Epithelial cell of proximal tubule (primary cell): Measurements from ENCODE around the gene FBXL2. TPM values are rescaled to one million over a fixed set of nuclear protein-coding genes. Genes with fewer than 3 reads are reported as not detected.
"Not testable (repeated sequence)": the region's sequence is repeated elsewhere in the genome, so short reads cannot be mapped to it uniquely, and the experiment has no call there.

Experiments
- DNase-seq: peaks from one replicate; pipeline ENCODE4 v3.0.0-alpha.2; 2011; ENCODE audit warnings: low read depth
- H3K4me3 ChIP-seq: 2 replicates; pipeline ENCODE4 v1.5.1; 2011; ENCODE audit warnings: low read depth, mild to moderate bottlenecking, low read length
- total RNA-seq: library from RNA; depleted of rRNA; stranded (reverse); fragments of >200 nt; gene quantifications from 2 replicates; pipeline ENCODE4 v1.2.3, GENCODE V29; 2015
- TF ChIP-seq, protein P1 (sequence below): conservative IDR thresholded peaks from 2 replicates; pipeline ENCODE4 v1.5.1; 2012; ENCODE audit warnings: low read depth, mild to moderate bottlenecking, low read length

Gene FBXL2
- total RNA-seq, 1 donor from 2014 or later: 10.8 TPM

DNA sequence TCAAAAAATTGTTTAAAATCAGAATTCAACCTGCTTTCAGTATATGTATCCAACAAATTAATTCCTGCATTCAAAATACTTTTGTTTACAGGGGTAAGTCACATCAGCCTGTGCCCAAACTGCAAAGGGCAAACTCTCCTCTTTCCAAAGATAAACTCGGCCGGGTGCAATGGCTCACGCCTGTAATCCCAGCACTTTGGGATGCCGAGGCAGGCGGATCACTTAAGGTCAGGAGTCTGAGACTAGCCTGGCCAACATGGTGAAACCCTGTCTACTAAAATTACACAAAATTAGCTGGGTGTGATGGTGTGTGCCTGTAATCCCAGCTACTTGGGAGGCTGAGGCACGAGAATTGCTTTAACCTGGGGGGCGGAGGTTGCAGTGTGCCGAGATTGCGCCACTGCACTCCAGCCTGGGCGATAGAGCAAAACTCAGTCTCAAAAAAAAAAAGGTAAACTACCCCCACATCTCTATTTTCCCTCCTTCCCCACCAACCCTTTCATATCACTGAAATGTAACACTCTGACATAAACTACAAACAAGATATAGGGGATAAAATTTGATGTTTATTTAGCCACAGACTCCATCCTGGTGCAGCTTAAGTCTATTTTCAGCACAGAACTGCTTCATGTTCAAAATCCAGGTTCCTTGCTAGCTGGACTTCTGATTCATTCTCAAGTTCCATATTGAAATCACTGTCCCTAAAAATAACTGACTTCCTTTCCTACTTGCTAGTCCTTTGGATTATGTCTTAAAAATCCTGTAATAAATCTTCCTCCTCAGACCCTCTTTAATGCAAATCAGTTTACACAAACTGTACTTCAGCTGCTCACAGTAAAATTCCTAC lies 147.6 kb downstream of the FBXL2 start:
- TF ChIP-seq, protein P1, sequence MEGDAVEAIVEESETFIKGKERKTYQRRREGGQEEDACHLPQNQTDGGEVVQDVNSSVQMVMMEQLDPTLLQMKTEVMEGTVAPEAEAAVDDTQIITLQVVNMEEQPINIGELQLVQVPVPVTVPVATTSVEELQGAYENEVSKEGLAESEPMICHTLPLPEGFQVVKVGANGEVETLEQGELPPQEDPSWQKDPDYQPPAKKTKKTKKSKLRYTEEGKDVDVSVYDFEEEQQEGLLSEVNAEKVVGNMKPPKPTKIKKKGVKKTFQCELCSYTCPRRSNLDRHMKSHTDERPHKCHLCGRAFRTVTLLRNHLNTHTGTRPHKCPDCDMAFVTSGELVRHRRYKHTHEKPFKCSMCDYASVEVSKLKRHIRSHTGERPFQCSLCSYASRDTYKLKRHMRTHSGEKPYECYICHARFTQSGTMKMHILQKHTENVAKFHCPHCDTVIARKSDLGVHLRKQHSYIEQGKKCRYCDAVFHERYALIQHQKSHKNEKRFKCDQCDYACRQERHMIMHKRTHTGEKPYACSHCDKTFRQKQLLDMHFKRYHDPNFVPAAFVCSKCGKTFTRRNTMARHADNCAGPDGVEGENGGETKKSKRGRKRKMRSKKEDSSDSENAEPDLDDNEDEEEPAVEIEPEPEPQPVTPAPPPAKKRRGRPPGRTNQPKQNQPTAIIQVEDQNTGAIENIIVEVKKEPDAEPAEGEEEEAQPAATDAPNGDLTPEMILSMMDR: no peak
- no peak overlapping the region for H3K4me3 ChIP-seq
- no peak for DNase-seq

DNA sequence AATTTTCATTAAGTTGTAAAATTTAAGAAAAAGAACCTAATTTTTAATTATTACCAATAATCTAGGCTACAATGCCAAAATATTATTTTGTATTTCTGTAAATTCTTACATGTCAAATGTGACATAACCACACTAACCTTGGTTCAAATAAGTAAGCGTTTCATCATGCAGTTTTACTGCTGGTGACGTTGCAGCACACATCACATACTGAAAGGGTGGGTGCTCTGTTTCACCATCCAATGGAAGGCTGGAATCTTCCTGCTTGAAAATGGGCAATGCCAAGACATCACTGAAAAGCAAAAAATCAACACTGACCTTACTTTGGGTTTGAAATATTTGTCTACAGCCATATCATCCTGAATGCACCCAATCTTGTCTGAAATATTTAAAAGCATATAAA lies 148.2 kb downstream of the FBXL2 start:
- no peak for DNase-seq
- TF ChIP-seq, protein P1: no peak

DNA sequence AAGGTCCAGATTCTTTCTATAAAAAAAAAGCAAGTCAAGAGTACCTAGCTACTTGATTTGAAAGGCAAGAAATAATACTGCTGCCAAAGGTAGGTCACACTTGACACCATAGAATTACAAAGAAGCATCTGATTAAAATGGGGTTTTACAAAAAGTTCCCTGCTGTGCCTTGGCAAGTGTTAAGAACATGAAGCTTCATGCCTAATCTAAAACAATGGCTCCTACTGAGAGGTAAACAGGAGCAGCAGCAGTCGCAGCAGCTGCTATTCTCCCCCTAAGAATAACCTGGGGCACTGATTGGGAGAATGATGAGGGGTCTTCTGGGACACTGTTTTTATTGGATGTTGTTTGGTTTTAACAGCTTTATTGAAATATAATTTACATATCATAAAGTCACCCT lies 148.8 kb downstream of the FBXL2 start:
- no peak for DNase-seq
- TF ChIP-seq, protein P1: no peak

More for the DNA sequence above, 148.2 kb downstream of the FBXL2 start:
- no peak overlapping the region for H3K4me3 ChIP-seq

DNA sequence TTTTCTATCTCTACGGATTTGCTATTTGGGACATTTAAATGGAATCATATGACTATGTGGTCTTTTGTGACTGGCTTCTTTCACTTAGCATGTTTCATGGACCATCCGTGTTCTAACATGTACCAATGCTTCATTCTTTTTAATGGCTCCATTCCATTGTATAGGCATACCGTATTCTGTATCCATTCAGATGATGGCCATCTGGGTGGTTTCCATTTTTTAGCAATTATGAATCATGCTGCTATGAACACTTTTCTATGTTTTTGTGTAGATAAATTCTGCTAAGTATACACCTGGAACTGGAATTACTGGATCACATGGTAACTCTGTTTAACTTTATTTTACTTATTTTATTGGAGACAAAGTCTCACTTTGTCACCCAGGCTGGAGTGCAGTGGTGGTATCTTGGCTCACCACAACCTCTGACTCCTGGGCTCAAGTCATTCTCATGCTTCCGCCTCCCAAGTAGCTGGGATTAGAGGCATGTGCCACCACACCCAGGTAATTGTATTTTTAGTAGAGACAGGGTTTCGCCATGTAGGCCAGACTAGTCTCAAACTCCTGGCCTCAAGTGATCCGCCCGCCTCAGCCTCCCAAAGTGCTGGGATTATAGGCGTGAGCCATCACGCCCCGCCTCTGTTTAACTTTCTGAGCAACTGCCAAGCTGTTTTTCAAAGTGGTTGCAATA lies 149.5 kb downstream of the FBXL2 start:
- TF ChIP-seq, protein P1: no peak
- no peak overlapping the region for H3K4me3 ChIP-seq
- DNase-seq: no peak

More for the DNA sequence above, 148.8 kb downstream of the FBXL2 start:
- H3K4me3 ChIP-seq: no peak overlapping the region

DNA sequence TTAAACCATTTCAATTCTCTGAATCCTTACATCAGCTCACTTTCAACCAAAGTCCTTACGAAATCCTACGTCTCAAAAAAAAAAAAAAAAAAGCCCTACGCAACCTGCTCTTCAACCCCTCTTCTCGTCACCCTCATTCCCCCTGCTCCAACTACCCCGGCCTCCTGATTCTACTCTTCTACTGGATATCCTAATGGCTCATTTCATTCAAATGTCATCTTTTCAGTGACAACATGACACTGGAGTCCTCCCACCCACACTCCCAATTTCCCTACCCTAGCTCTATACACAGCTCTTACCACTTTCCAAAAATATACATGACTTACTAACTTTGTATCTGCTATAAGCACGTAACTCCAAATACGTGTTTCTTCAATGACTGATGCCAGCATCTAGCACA lies 151.5 kb downstream of the FBXL2 start:
- DNase-seq: no peak

DNA sequence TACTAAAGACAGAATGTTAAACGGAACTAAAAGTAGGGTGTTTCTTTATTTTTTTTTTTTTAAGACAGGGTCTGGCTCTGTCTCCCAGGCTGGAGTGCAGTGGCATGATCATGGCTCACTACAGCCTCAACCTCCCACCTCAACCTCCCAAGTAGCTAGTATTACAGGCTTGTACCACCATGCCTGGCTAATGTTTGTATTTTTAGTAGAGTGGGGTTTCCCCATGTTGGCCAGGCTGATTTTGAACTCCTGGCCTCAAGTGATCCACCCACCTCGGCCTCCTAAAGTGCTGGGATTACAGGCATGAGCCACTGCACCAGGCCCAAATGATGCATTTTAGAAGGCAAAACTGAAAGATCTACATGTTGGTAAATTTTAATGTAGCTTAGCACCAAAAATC lies 152.1 kb downstream of the FBXL2 start:
- H3K4me3 ChIP-seq, DNase-seq: not testable (repeated sequence)

More for the DNA sequence above, 151.5 kb downstream of the FBXL2 start:
- H3K4me3 ChIP-seq: no peak overlapping the region
- TF ChIP-seq, protein P1: no peak

DNA sequence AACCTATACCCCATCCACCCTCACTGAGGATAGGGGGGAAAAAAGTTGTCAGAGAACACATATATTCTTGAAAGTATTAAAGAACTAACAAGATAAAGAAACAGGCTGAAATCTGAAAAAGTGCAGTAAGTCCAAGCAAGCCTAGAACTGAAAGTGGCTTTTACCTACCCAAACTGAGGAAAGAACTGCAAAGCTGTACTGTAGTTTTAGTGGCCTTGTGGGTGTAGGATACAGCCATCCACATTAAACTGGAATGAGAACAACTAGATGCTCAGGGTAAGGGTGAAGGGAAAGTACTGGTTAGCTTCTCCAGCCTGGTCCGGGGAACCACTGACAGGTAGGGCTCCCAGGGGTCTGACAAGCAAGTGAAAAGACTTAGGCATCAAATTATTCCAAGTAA lies 152.8 kb downstream of the FBXL2 start:
- no peak overlapping the region for H3K4me3 ChIP-seq
- TF ChIP-seq, protein P1: no peak
- no peak for DNase-seq
